Glutamatergic neuron (in vitro differentiated cells): ENCODE data around the gene MTCL3.

Source experiments
- DNase-seq: peaks from one replicate; pipeline ENCODE4 v3.0.0; 2022
- H3K27ac Mint-ChIP-seq: one replicate; pipeline ENCODE4 v1.8.0; 2020; ENCODE audit warnings: mild to moderate bottlenecking, mixed read lengths, inconsistent platforms; ENCODE audit not compliant: unreplicated experiment
- H3K27me3 Mint-ChIP-seq: one replicate; pipeline ENCODE4 v1.8.0; 2020; ENCODE audit warnings: mild to moderate bottlenecking, moderate library complexity, mixed read lengths, inconsistent platforms; ENCODE audit not compliant: unreplicated experiment
- H3K36me3 Mint-ChIP-seq: one replicate; pipeline ENCODE4 v1.8.0; 2020; ENCODE audit warnings: mild to moderate bottlenecking, mixed read lengths, inconsistent platforms; ENCODE audit not compliant: unreplicated experiment
- H3K4me1 Mint-ChIP-seq: one replicate; pipeline ENCODE4 v1.8.0; 2020; ENCODE audit warnings: mild to moderate bottlenecking, low read depth, mixed read lengths, inconsistent platforms; ENCODE audit not compliant: unreplicated experiment
- H3K4me3 Mint-ChIP-seq: one replicate; pipeline ENCODE4 v1.8.0; 2020; ENCODE audit warnings: mild to moderate bottlenecking, mixed read lengths, inconsistent platforms; ENCODE audit not compliant: unreplicated experiment
- H3K9me3 Mint-ChIP-seq: one replicate; pipeline ENCODE4 v1.8.0; 2020; ENCODE audit warnings: mild to moderate bottlenecking, moderate library complexity, mixed read lengths, inconsistent platforms; ENCODE audit not compliant: unreplicated experiment
- CTCF ChIP-seq: fragments of 200-600 bp; sonication (generic); IDR thresholded peaks from one replicate; pipeline ENCODE4 v1.5.0; 2021; ENCODE audit not compliant: partially characterized antibody, unreplicated experiment

Gene MTCL3

GRCh38 chr6:127539272-127539671, 20.1 kb upstream of the MTCL3 start:
- no peaks in the 10 kb centered on the region for H3K4me1 Mint-ChIP-seq
- no peaks in the 10 kb centered on the region for H3K36me3 Mint-ChIP-seq
- H3K4me3 Mint-ChIP-seq, result no peak overlapping the region
- H3K27ac Mint-ChIP-seq, result no peak overlapping the region
- no peak for DNase-seq
- TF ChIP-seq CTCF, result no peak
- no peaks in the 10 kb centered on the region for H3K27me3 Mint-ChIP-seq
- H3K9me3 Mint-ChIP-seq, result no peaks in the 10 kb centered on the region

DNA sequence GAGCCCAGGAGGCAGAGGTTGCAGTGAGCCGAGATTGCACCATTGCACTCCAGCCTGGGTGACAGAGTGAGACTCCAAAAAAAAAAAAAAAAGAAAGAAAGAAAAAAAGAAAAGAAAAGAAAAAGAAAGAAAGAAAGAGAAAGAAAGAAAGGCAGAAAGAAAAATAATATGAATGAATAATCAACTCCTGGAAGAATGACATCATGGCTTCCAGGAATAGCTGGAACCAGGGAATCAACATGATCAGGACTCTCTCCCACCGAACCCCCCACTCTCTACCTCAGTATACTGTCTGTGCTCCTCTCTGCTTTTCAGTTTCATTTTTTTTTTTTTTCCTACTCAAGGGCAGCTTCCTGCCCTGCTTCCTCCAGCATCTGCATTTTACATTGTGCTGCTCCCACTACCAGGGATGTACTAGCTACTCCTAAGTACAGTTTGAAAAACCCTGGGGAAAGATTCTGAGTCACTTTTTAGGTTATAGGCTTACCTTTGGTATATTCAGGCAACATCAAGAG, 19.7 kb upstream of the MTCL3 start:
- no peaks in the 10 kb centered on the region for H3K4me1 Mint-ChIP-seq
- no peak overlapping the region for H3K27ac Mint-ChIP-seq

DNA sequence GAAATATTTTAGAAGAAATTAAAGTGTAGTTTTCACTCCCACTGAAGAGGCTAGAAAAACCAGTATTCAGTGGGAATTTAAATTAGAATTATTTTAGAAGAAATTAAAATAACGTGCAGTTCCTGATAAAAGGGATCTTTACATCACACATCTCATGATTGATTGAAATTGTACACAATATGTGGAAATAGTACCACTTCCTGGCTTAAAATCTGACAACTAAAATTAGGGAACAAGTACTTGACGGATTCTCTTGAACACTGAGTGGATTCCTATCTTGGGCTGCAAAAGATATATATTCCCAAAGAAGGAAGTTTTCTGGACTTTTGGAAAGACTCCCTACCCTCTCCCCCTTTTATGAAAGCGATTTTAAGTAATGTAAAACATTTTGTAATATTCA, 14.6 kb upstream of the MTCL3 start:
- no peaks in the 10 kb centered on the region for H3K27me3 Mint-ChIP-seq
- no peak for DNase-seq
- TF ChIP-seq CTCF, result no peak
- H3K27ac Mint-ChIP-seq, result no peak overlapping the region
- H3K9me3 Mint-ChIP-seq, result no peaks in the 10 kb centered on the region
- no peaks in the 10 kb centered on the region for H3K4me1 Mint-ChIP-seq
- H3K36me3 Mint-ChIP-seq, result no peaks in the 10 kb centered on the region
- H3K4me3 Mint-ChIP-seq, result no peak overlapping the region

More for the DNA sequence above, 19.7 kb upstream of the MTCL3 start:
- no peak for TF ChIP-seq CTCF
- no peaks in the 10 kb centered on the region for H3K9me3 Mint-ChIP-seq
- DNase-seq, result no peak
- H3K27me3 Mint-ChIP-seq, result no peaks in the 10 kb centered on the region
- no peaks in the 10 kb centered on the region for H3K36me3 Mint-ChIP-seq
- H3K4me3 Mint-ChIP-seq, result no peak overlapping the region

DNA sequence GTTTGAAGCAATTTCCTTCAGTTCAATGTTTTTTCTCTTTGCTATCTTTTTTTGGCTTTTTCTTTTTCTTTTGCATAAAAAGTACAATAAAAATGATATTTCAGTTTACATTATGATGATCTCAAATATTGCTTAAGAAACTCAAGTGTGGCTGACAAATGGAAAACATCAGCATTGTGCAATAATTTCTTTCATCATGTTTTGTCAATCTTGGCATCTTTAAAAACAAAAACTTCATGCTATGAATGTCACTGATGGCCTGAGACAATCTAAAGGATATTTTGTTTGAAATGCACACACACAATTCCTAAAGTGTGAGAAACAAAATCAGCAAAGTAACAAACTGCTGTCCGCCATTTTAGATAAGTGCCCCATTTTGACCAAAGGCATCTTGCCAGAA, 13.9 kb upstream of the MTCL3 start:
- Mint-ChIP-seq H3K4me3 (no peak overlapping the region), H3K9me3 (no peaks in the 10 kb centered on the region), H3K27me3 (no peaks in the 10 kb centered on the region), H3K4me1 (no peaks in the 10 kb centered on the region), H3K27ac (no peak overlapping the region), H3K36me3 (no peaks in the 10 kb centered on the region)
- no peak for TF ChIP-seq CTCF
- no peak for DNase-seq

DNA sequence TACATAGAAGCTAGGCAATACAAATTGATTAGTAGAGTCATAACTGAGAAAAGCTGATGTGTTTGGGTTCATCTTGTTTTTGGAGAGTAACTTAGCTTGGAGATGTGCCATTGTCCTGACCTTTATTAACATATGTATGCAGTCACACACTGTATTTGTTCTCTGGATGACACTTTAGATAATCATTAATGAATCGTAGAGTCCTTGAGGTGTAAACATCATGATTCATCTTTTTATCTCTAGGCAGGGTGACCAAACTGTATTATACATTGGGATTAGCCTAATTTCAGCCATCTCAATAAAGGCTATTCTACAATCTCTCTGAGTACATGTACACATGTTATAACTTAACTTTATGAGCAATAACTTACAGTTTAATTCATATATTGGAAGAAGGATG, 3.6 kb upstream of the MTCL3 start:
- peaks cover 17% of the 10 kb centered on the region for H3K9me3 Mint-ChIP-seq
- DNase-seq, result no peak
- H3K27ac Mint-ChIP-seq, result no peak overlapping the region
- peaks cover 8% of the 10 kb centered on the region for H3K4me1 Mint-ChIP-seq
- TF ChIP-seq CTCF, result no peak
- H3K27me3 Mint-ChIP-seq, result peaks cover 17% of the 10 kb centered on the region
- H3K4me3 Mint-ChIP-seq, result no peak overlapping the region
- H3K36me3 Mint-ChIP-seq, result no peaks in the 10 kb centered on the region
